Adrenal gland (tissue), 19 donors: Measurements from ENCODE around the gene MAP2K4. TPM values are rescaled to one million over a fixed set of nuclear protein-coding genes. Genes with fewer than 3 reads are reported as not detected.
"Not testable (repeated sequence)": the region's sequence is repeated elsewhere in the genome, so short reads cannot be mapped to it uniquely, and the experiment has no call there.

Experiments used
- DNase-seq, 7 donors: peaks; one replicate each; pipeline ENCODE4 v3.0.0-alpha.2; 2019 to 2020
- H3K27ac ChIP-seq, 5 donors: fragments of 200-600 bp; sonication (generic) in 4 of 5; 1 replicate in 3 of 5; 2 replicates in 2 of 5; pipeline versions ENCODE4 v1.5.1 to v1.8.0; 2016 to 2020; ENCODE audit warnings: mild to moderate bottlenecking in 1 of 5
- H3K27me3 ChIP-seq: fragments of 200-600 bp; 2 replicates; pipeline ENCODE4 v1.8.0; 2021
- H3K36me3 ChIP-seq, 2 donors: fragments of 200-600 bp; replicated peaks in 1 of 2; 1 replicate in 1 of 2; 2 replicates in 1 of 2; pipeline versions ENCODE4 v1.5.1 to v1.8.0; 2018 to 2022
- H3K4me1 ChIP-seq, 2 donors: fragments of 200-600 bp; replicated peaks in 1 of 2; 1 replicate in 1 of 2; 2 replicates in 1 of 2; pipeline versions ENCODE4 v1.5.1 to v1.8.0; 2018 to 2021
- H3K4me3 ChIP-seq, 4 donors: fragments of 200-600 bp; sonication (generic) in 3 of 4; one replicate each; pipeline ENCODE4 v1.5.1; 2016 to 2018
- H3K9me3 ChIP-seq, 3 donors: fragments of 200-600 bp; sonication (generic) in 1 of 3; replicated peaks in 1 of 3; 1 replicate in 2 of 3; 2 replicates in 1 of 3; pipeline versions ENCODE4 v1.5.1 to v1.8.0; 2016 to 2021
- POLR2A ChIP-seq, 2 donors: fragments of 450-650 bp; IDR thresholded peaks; one replicate each; pipeline ENCODE4 v1.6.1; 2017; ENCODE audit warnings: antibody characterized with exemption in 2 of 2, mild to moderate bottlenecking in 2 of 2, moderate library complexity in 1 of 2
- WGBS, 4 donors: extraction: QIAGEN DNeasy Blood & Tissue Kit in 2 of 4; methylation state at CpG; one replicate each; pipeline versions ENCODE4 v1.1.5 to v1.1.7; 2013 to 2017; 5-methylcytosine and 5-hydroxymethylcytosine counted together
- intact Hi-C, 2 donors: fragments of 100-400 bp; cut with DNase I; formaldehyde crosslinking; loops; one replicate each; pipeline versions ENCODE4 v1.14.1 to v1.15.0; 2022 to 2023
- long read RNA-seq, 10 donors: library from polyadenylated mRNA in 3 of 10; unstranded in 2 of 10; stranded (forward) in 1 of 10; transcript quantifications; one replicate each; pipeline ENCODE4 v2.0.0 and lab custom pipeline, GENCODE V29; 2021 to 2026
- polyA plus RNA-seq, 3 donors: library from polyadenylated mRNA; stranded (reverse); fragments of 200-250 nt in 2 of 3; fragments of 350-450 nt in 1 of 3; fragmentation: Illumina TruSeq in 1 of 3; extraction: RNeasy Lipid Tissue Mini Kit (QIAGEN cat#74804) in 1 of 3; gene quantifications; one replicate each; pipeline ENCODE4 v1.2.3, GENCODE V29; 2013 to 2014
- total RNA-seq, 9 donors: library from RNA; depleted of rRNA in 4 of 9; stranded (reverse); fragments of >200 nt in 4 of 9; fragments of 120-200 nt in 1 of 9; fragmentation: NEBNext Ultra II Directional in 1 of 9; extraction: Animal tissue kit (Norgen Biotek cat#: 25700) in 1 of 9; gene quantifications; one replicate each; pipeline versions ENCODE4 v1.1.0 to v1.2.4, GENCODE V29; 2013 to 2023
- TF ChIP-seq, protein P1 (sequence below), 6 experiments: fragments of 450-650 bp in 4 of 6; fragments of 200-600 bp in 2 of 6; sonication (generic) in 1 of 6; IDR thresholded peaks; 1 replicate in 5 of 6; 2 replicates in 1 of 6; pipeline versions ENCODE4 v1.5.1 to v1.8.0; 2016 to 2021; ENCODE audit warnings: antibody characterized with exemption in 6 of 6, mild to moderate bottlenecking in 2 of 6, moderate library complexity in 1 of 6
- donor health status: healthy with polysubstance abuse.
- donor health status: Bipolar disorder and iron deficiency.
- donor health status: DM: yes; HTN: yes; CAD: no.
- donor health status: DM: no; HTN: no; CAD: no.
- donor health status: DM: no; HTN: no; CAD: no.
- donor health status: DM: yes; HTN: yes; CAD: no.

MAP2K4 gene
- total RNA-seq (10 to 100 TPM; 23.3 to 55.7 (median 35.5) TPM), polyA plus RNA-seq (10 to 100 TPM; 12.5 to 30.5 (median 12.5) TPM)
- long read RNA-seq, donor 1, transcript MAP2K4-201 (11 exons, 3,826 nt): major isoform, 9 of 24 reads
- long read RNA-seq, donor 1, partial matches to known transcripts: 11 of 24 reads
- long read RNA-seq, donor 1, other reads (novel, unspliced or antisense): 0 of 24 reads
- long read RNA-seq, donor 2, transcript MAP2K4-201 (11 exons, 3,826 nt): major isoform, 5 of 8 reads
- long read RNA-seq, donor 2, partial matches to known transcripts: 0 of 8 reads
- long read RNA-seq, donor 2, other reads (novel, unspliced or antisense): 0 of 8 reads
- long read RNA-seq, donor 3, partial matches to known transcripts: 41 of 47 reads
- long read RNA-seq, donor 3, other reads (novel, unspliced or antisense): 0 of 47 reads
- long read RNA-seq, donor 4, partial matches to known transcripts: 2 of 3 reads
- long read RNA-seq, donor 4, other reads (novel, unspliced or antisense): 1 of 3 reads
- long read RNA-seq, donor 5, transcript MAP2K4-201 (11 exons, 3,826 nt): major isoform, 29 of 44 reads
- long read RNA-seq, donor 5, partial matches to known transcripts: 1 of 44 reads
- long read RNA-seq, donor 5, other reads (novel, unspliced or antisense): 7 of 44 reads
- long read RNA-seq, donor 6, partial matches to known transcripts: 3 of 5 reads
- long read RNA-seq, donor 6, other reads (novel, unspliced or antisense): 1 of 5 reads
- long read RNA-seq, donor 7, transcript MAP2K4-201 (11 exons, 3,826 nt): major isoform, 6 of 7 reads
- long read RNA-seq, donor 7, partial matches to known transcripts: 0 of 7 reads
- long read RNA-seq, donor 7, other reads (novel, unspliced or antisense): 0 of 7 reads
- long read RNA-seq, donor 8, transcript MAP2K4-201 (11 exons, 3,826 nt): major isoform, 9 of 41 reads
- long read RNA-seq, donor 8, partial matches to known transcripts: 30 of 41 reads
- long read RNA-seq, donor 8, other reads (novel, unspliced or antisense): 0 of 41 reads
- long read RNA-seq, donor 9, transcript MAP2K4-201 (11 exons, 3,826 nt): major isoform, 7 of 10 reads
- long read RNA-seq, donor 9, partial matches to known transcripts: 0 of 10 reads
- long read RNA-seq, donor 9, other reads (novel, unspliced or antisense): 0 of 10 reads
- long read RNA-seq, donor 10, partial matches to known transcripts: 0 of 2 reads
- long read RNA-seq, donor 10, other reads (novel, unspliced or antisense): 0 of 2 reads

DNA sequence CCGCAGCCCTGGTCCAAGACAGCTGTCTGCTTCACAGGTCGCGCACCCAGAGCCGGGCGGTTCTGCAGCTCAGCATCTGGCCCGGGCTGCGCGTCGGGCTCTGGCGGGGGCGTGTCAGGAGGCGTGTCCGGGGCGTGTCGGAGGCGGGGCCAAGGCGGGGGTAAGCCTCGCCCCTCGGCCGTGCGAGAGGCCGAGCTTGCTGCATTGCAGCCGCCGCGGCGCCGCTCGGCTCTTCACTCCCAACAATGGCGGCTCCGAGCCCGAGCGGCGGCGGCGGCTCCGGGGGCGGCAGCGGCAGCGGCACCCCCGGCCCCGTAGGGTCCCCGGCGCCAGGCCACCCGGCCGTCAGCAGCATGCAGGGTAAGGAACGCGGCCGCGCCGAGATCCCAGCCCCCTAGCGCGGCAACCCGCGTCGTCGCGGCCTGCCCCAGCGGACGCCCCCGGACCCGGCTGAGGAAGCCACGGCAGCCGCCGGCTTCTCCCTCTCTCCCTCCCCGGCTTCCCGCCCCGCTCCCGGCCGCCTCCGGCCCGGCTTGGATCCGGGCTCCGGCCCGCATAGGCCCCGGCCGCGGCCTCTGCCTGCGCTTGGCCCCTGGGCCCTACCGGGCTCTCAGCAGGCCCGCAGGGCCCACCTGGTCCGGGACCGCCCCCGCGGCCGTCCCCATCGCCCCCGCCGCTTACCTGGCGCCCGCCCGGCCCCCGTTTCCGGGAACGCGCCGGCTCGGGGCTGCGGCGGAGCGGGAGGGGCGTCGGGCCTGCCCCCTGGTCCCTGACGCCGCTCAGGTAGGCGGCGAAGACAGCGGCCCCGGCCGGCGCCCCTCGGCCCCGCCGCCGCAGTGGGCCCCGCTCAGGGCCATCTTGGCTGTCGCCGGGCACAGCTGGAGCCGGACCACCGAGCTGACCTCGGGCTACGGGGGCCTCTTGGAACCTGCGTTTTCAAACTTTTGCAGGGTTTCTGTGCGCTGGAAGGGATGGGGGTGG is at the start of gene MAP2K4:
TSS of gene MAP2K4 (plus strand) at position 236 of the 981 bp plus-strand sequence. CDS start at position 246, 10 bp downstream.
- peak within 1 kb of the TSS in 4 of 5 donors; percentile 50 to 95 (median 90) for H3K27ac ChIP-seq
- peak; percentile 88 to 96 (median 94) for DNase-seq
- H3K4me3 ChIP-seq: peak within 1 kb of the TSS; percentile 53 to 99 (median 84)
- no peaks in the 10 kb centered on the region for H3K9me3 ChIP-seq
- WGBS, 4 donors: 0 to 1% (median 0%) methylated on average over 4 to 123 of the region's 123 CpGs
- H3K4me1 ChIP-seq: peaks cover 12 to 39% of the 10 kb centered on the region in 2 donors
- peak; percentile 95 to 96 for TF ChIP-seq POLR2A (IDR thresholded peaks at IDR 0.05)
- TF ChIP-seq, protein P1, sequence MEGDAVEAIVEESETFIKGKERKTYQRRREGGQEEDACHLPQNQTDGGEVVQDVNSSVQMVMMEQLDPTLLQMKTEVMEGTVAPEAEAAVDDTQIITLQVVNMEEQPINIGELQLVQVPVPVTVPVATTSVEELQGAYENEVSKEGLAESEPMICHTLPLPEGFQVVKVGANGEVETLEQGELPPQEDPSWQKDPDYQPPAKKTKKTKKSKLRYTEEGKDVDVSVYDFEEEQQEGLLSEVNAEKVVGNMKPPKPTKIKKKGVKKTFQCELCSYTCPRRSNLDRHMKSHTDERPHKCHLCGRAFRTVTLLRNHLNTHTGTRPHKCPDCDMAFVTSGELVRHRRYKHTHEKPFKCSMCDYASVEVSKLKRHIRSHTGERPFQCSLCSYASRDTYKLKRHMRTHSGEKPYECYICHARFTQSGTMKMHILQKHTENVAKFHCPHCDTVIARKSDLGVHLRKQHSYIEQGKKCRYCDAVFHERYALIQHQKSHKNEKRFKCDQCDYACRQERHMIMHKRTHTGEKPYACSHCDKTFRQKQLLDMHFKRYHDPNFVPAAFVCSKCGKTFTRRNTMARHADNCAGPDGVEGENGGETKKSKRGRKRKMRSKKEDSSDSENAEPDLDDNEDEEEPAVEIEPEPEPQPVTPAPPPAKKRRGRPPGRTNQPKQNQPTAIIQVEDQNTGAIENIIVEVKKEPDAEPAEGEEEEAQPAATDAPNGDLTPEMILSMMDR (IDR thresholded peaks at IDR 0.05): no peak
- H3K36me3 ChIP-seq: no peaks in the 10 kb centered on the region
- intact Hi-C loops: loop anchor here in 1 of 2 donors (10.0 kb wide), 1 partner anchor 94 kb away; no protein-coding TSS in a partner anchor
- no peaks in the 10 kb centered on the region for H3K27me3 ChIP-seq

DNA sequence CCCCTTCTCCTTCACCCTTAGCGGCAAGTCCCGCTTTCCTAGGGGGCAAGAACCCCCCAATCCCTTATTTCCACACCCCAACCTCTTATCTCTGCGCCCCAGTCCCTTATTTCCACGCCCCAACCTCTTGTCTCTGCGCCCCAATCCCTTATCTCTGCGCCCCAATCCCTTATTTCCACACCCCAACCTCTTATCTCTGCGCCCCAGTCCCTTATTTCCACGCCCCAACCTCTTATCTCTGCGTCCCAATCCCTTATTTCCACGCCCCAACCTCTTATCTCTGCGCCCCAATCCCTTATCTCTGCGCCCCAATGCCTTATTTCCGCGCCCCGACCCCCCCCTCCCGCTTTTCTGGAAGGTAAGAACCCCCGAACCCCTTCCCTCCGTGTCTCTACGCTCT is 47.9 kb upstream of the MAP2K4 start:
- intact Hi-C loops, H3K27ac ChIP-seq, H3K27me3 ChIP-seq, H3K36me3 ChIP-seq, H3K4me1 ChIP-seq, H3K9me3 ChIP-seq, H3K4me3 ChIP-seq, DNase-seq: not testable (repeated sequence)
- 95 to 97% (median 97%) methylated on average over 18 to 19 of the region's 19 CpGs for WGBS, 4 donors

DNA sequence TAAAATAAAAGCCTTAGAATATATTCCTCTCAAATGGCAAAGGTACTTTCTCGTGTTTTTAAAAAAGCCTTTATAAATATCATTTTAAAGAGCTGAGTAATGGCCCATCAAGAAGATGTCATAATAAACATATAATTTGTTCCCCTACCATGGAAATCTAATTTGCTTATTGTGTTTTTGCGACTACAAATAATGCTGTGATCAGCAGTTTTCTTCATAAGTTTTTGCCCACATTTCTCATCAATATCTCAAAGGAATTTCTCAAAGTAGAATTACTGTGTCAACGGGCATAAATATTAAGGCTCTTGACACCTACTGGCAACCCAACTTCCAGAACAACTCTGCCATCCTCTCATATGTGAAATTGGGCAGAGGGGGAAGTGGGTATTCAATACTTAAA is 40.9 kb upstream of the MAP2K4 start:
- TF ChIP-seq POLR2A (IDR thresholded peaks at IDR 0.05): no peak
- TF ChIP-seq, protein P1 (IDR thresholded peaks at IDR 0.05): no peak
- H3K4me1 ChIP-seq: no peaks in the 10 kb centered on the region
- no peak for DNase-seq
- no peak overlapping the region for H3K4me3 ChIP-seq
- no peaks in the 10 kb centered on the region for H3K27me3 ChIP-seq
- no peak overlapping the region for H3K27ac ChIP-seq
- no peaks in the 10 kb centered on the region for H3K9me3 ChIP-seq
- intact Hi-C loops: no loop called here
- 91 to 93% (median 92%) methylated on average over 3 of the region's 3 CpGs for WGBS, 4 donors
- peaks cover 0 to 22% of the 10 kb centered on the region in 2 donors for H3K36me3 ChIP-seq

DNA sequence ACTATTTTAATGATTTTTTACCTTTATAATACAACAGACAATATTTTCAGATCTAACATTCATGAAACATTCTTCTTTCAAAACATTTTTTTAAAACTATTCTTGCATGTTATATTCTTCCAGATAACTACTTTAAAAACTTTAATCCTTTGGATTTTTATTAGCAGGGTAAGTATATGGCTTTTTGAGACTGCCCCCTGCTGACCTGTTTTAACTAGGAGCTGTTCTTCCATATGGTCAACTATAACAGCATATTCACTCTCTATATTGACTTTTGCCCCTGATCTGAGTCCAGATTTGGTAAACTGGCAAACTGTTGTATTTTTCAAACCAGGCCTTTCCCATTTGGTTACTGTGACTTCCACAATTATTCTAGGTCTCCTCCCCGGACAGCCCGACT is 39.9 kb upstream of the MAP2K4 start:
- H3K9me3 ChIP-seq: no peaks in the 10 kb centered on the region
- WGBS, 4 donors: 73 to 99% (median 74%) methylated on average over 2 of the region's 2 CpGs
- DNase-seq: no peak
- no peaks in the 10 kb centered on the region for H3K4me1 ChIP-seq
- intact Hi-C loops: no loop called here
- no peaks in the 10 kb centered on the region for H3K27me3 ChIP-seq
- no peak overlapping the region for H3K27ac ChIP-seq
- no peak for TF ChIP-seq POLR2A (IDR thresholded peaks at IDR 0.05)
- TF ChIP-seq, protein P1 (IDR thresholded peaks at IDR 0.05): no peak
- no peak overlapping the region for H3K4me3 ChIP-seq
- peaks cover 0 to 22% of the 10 kb centered on the region in 2 donors for H3K36me3 ChIP-seq
